Smooth muscle cell (in vitro differentiated cells): Measurements from ENCODE around the gene REC8. TPM values are rescaled to one million over a fixed set of nuclear protein-coding genes. Genes with fewer than 3 reads are reported as not detected.

ENCODE experiments used
- DNase-seq: peaks from one replicate; lab custom pipeline; 2025; ENCODE audit not compliant: unreplicated experiment; lab: John Stamatoyannopoulos, UW
- H2AFZ ChIP-seq: fragments of 200-600 bp; sonication (generic); 2 replicates; pipeline ENCODE4 v1.6.0; 2016; ENCODE audit warnings: antibody characterized with exemption, low read depth, mild to moderate bottlenecking
- H3F3A ChIP-seq: fragments of 200-600 bp; sonication (generic); 2 replicates; pipeline ENCODE4 v1.6.0; 2017; ENCODE audit warnings: antibody characterized with exemption, low read depth
- H3K27ac ChIP-seq: fragments of 200-600 bp; sonication (generic); 2 replicates; pipeline ENCODE4 v1.5.1; 2016; ENCODE audit warnings: low read depth, mild to moderate bottlenecking
- H3K27me3 ChIP-seq: fragments of 200-600 bp; sonication (generic); 2 replicates; pipeline ENCODE4 v1.6.1; 2016; ENCODE audit warnings: low read depth, mild to moderate bottlenecking
- H3K36me3 ChIP-seq: fragments of 200-600 bp; sonication (generic); 2 replicates; pipeline ENCODE4 v1.5.1; 2016; ENCODE audit warnings: low read depth
- H3K4me1 ChIP-seq: fragments of 200-600 bp; sonication (generic); 2 replicates; pipeline ENCODE4 v1.5.1; 2016; ENCODE audit warnings: low read depth
- H3K4me2 ChIP-seq: fragments of 200-600 bp; sonication (generic); 2 replicates; pipeline ENCODE4 v1.6.0; 2016; ENCODE audit warnings: mild to moderate bottlenecking
- H3K4me3 ChIP-seq: fragments of 200-600 bp; sonication (generic); 2 replicates; pipeline ENCODE4 v1.5.1; 2016; ENCODE audit warnings: mild to moderate bottlenecking
- H3K79me2 ChIP-seq: fragments of 200-600 bp; sonication (generic); 2 replicates; pipeline ENCODE4 v1.6.0; 2016; ENCODE audit warnings: low read depth, mild to moderate bottlenecking
- H3K9ac ChIP-seq: fragments of 200-600 bp; sonication (generic); 2 replicates; pipeline ENCODE4 v1.6.0; 2016; ENCODE audit warnings: low read depth
- H3K9me3 ChIP-seq: fragments of 200-600 bp; sonication (generic); replicated peaks from 2 replicates; pipeline ENCODE4 v1.5.1; 2016; ENCODE audit warnings: low read depth
- H4K20me1 ChIP-seq: fragments of 200-600 bp; sonication (generic); 2 replicates; pipeline ENCODE4 v1.6.0; 2016; ENCODE audit warnings: low read depth
- CTCF ChIP-seq: fragments of 200-600 bp; sonication (generic); IDR thresholded peaks from 2 replicates; pipeline ENCODE4 v1.5.1; 2017; ENCODE audit warnings: borderline replicate concordance, mild to moderate bottlenecking, antibody characterized with exemption; ENCODE audit not compliant: insufficient read depth, poor library complexity, severe bottlenecking
- WGBS: methylation state at CpG from one replicate; pipeline ENCODE4 v1.1.7; 2016; ENCODE audit warnings: low lambda C conversion rate; 5-methylcytosine and 5-hydroxymethylcytosine counted together
- polyA plus RNA-seq: library from polyadenylated mRNA; unstranded; fragments of >200 nt; fragmentation: Nextera tagmentation; extraction: Ambion mirVana; gene quantifications from 2 replicates; pipeline ENCODE4 v1.2.1, GENCODE V29; 2016
- total RNA-seq: library from RNA; depleted of rRNA; stranded (reverse); fragments of >200 nt; gene quantifications from 2 replicates; pipeline ENCODE4 v1.2.3, GENCODE V29; 2014

REC8 gene
- total and polyA plus RNA-seq, 2 experiments from 2014 or later: 9.3 to 16.8 TPM

- peaks cover 5% of the 10 kb centered on the region for H3F3A ChIP-seq
- 95% methylated on average over 19 of the region's 19 CpGs for WGBS
- H3K4me2 ChIP-seq: no peak overlapping the region
- H3K4me1 ChIP-seq: peaks cover 11% of the 10 kb centered on the region
- H3K4me3 ChIP-seq: no peak overlapping the region
- no peak overlapping the region for H3K27ac ChIP-seq
- no peaks in the 10 kb centered on the region for H3K9me3 ChIP-seq
- no peak for DNase-seq
- no peaks in the 10 kb centered on the region for H3K27me3 ChIP-seq
- peaks cover 9% of the 10 kb centered on the region for H3K79me2 ChIP-seq
- no peak overlapping the region for H2AFZ ChIP-seq
- H4K20me1 ChIP-seq: no peaks in the 10 kb centered on the region
- no peaks in the 10 kb centered on the region for H3K36me3 ChIP-seq
- no peak overlapping the region for H3K9ac ChIP-seq
- no peak for TF ChIP-seq CTCF
These were observed 12.5 kb downstream of the REC8 start for GRCh38 chr14:24184104-24184970.

- Histone ChIP-seq H3K27me3 (no peaks in the 10 kb centered on the region), H3K36me3 (no peaks in the 10 kb centered on the region), H3K4me2 (no peak overlapping the region), H3K9ac (no peak overlapping the region), H2AFZ (no peak overlapping the region), H3K27ac (no peak overlapping the region), H3K79me2 (peaks cover 9% of the 10 kb centered on the region), H4K20me1 (no peaks in the 10 kb centered on the region), H3K9me3 (no peaks in the 10 kb centered on the region), H3F3A (peaks cover 10% of the 10 kb centered on the region), H3K4me3 (no peak overlapping the region), H3K4me1 (peaks cover 11% of the 10 kb centered on the region)
- TF ChIP-seq CTCF: no peak
- 99% methylated on average over 7 of the region's 7 CpGs for WGBS
- no peak for DNase-seq
These were observed 13.1 kb downstream of the REC8 start for GRCh38 chr14:24185026-24185425.

- Histone ChIP-seq H3K9ac (no peak overlapping the region), H3K36me3 (no peaks in the 10 kb centered on the region), H3F3A (peaks cover 10% of the 10 kb centered on the region), H3K27me3 (no peaks in the 10 kb centered on the region), H3K79me2 (peaks cover 9% of the 10 kb centered on the region), H3K4me2 (no peak overlapping the region), H3K9me3 (no peaks in the 10 kb centered on the region), H3K4me1 (peaks cover 11% of the 10 kb centered on the region), H4K20me1 (no peaks in the 10 kb centered on the region), H2AFZ (no peak overlapping the region), H3K4me3 (no peak overlapping the region), H3K27ac (no peak overlapping the region)
- no peak for TF ChIP-seq CTCF
- no peak for DNase-seq
- 96% methylated on average over 11 of the region's 11 CpGs for WGBS
These were observed 13.9 kb downstream of the REC8 start for GRCh38 chr14:24185741-24186140.
